GM19351 (cell line): ENCODE data around the gene NEO1.
"Not testable (repeated sequence)": the region's sequence is repeated elsewhere in the genome, so short reads cannot be mapped to it uniquely, and the experiment has no call there.

Experiments
- ATAC-seq: cut with Tn5 transposase; IDR thresholded peaks from one replicate; pipeline ENCODE4 v1.9.1; 2021; ENCODE audit warnings: mild to moderate bottlenecking, moderate library complexity; ENCODE audit not compliant: unreplicated experiment

The NEO1 gene

DNA sequence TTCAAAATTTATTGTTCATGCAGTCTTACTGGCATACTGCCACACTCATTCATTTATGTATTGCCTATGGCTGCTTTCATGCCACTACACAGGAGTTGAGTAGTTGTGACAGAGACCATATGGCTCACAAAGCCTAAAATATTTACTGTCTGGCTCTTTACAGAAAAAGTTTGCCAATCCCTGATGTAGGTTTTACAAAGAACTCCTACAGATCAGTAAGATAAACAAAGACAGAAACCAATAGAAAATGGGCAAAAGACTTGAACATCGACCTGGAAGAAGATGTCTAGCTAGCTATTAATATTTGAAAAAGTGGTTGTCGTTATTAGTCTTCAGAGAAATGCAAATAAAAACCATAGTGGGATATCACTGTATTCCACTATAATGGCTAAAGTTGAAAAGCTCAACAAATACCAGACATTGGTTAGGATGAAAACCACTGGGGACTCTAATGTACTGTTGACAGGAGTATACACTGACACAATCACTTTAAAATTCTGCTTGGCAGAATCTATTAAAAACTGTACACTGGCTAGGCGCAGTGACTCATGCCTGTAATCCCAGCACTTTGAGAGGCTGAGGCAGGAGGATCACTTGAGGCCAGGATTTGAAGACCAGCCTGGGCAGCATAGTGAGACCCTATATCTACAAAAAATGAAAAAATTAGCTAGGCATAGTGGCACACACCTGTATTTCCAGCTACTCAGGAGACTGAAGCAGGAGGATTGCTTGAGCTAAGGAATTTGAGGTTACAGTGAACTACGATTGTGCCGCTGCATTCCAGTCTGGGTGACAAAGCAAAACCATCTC, 87.7 kb downstream of the NEO1 start:
- no peak for ATAC-seq

DNA sequence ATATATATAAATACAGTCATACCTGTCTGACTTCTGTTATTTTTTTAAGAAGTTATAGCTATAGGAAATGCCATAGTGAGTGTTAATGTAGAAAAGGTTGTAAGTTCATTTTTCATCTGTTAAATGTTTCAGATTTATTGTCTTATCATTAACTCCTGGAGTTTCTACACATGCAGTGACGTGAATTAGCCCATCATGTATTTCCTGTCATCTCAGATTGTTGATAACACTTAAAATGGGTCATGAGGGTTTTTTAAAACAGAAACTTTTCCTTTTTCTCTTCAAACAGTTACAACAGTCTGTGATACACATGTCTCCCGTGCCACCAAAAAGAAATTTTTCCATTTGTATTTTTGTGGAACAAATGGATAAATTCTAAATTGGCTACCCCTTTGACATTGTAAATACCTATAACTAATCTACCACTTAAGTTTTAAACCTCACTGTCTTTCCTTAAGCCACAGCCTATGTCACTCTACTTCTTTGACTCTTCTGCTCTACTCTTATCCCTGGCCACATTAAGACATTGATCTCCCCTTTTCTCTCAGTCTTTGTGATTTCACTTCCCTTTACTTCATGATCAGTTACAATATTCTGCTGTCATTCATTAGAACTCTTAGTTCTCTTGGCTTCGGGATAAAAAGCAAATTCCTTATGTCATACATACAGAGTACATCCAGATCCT, 89.1 kb downstream of the NEO1 start:
- no peak for ATAC-seq

DNA sequence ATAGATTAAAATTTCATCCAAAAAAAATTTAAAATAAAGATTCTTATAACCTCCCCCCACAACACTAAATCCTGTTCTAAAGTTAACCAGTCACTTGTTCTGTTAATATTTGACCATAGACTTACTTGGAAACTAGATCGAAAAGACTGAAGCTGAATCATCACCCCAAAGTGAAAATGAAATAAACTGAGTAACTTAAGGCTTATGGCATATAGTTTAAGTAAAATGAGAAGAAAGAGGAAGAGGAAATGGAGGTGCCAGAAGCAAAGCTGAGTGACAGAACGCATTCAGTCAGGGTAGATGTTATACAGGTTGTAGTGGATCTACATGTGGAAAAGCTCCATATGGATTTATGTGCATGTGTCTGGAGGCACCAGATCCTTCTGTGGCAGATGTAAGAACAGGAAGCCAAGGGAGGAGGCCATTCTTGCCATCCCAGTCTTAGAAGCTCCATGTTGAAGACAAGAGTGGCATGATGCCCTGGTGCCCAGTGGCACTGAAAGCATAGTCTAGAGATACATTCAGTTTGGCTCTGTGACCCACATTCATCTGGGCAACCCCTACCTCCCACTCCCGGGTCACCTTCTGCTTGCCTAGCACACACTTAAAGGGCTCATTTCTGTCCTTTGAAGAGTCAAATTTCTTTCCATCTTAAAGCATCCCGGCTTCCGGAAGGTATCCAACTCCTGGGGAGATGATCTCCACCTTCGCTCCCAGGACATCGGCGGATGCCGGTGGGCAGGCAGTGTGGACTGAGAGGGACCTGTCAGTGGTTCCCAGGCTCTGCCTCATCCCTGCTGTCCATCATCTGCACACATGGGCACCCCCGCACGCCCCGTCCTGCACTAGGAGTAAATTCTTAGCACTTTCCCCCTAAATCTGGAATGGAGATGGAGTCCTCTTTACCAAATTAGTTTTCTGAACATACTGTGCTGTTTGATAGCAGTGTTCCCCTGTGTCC, 90.8 kb downstream of the NEO1 start:
- no peak for ATAC-seq

DNA sequence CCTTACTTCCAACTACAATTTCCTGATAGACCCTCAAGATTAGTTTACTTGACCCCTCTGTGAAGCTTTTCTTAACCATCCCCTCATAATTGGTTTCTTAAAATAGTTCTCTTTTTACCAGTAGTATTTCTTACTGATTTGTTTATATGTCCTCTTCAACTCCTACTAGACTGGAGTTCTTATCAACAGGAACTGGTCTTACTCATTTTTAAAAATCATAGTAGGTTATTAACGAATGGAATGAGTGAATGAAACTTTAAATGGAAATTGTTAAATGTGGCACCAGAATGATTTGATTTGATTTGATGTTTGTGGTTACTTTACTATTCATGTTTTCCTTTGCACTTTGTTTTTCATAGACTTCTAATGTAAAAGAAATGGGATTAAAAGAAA, 91.5 kb downstream of the NEO1 start:
- no peak for ATAC-seq

DNA sequence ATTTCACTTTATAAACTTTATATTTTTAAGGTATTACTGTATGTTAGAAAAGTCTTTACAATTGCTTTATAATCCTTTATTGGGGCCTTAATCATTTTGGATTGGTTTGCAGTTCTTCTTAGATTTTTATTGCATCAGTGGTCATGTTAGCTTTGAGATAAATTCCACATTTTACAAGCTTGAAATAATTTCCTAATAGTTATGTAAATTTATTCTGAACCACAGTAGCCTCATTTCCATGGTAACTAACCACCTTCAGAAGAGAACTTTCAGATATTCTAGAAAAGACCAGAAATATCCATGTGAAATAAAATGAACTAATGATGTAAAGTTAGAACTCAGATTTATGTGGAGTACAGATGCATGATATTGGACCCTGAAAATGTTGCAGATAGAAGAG, 94.2 kb downstream of the NEO1 start:
- no peak for ATAC-seq

DNA sequence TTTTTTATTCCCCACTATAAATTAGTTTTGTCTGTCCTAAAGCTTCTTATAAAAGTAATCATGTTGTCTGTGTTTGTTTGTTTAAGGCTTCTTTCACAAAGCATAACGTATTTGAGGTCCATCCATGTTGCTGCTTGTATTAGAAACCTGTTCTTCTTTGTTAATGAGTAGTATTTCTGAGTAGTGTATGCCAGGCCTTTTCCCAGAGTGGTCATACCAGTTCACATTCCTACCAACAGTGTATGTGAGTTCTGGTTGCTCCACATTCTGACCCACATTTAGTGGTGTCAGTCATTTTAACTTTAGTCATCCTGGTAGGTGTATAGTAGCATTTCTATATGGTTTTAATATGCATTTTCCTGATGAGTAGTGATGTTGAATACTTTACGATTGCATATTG, 98.6 kb downstream of the NEO1 start:
- ATAC-seq, result no peak

DNA sequence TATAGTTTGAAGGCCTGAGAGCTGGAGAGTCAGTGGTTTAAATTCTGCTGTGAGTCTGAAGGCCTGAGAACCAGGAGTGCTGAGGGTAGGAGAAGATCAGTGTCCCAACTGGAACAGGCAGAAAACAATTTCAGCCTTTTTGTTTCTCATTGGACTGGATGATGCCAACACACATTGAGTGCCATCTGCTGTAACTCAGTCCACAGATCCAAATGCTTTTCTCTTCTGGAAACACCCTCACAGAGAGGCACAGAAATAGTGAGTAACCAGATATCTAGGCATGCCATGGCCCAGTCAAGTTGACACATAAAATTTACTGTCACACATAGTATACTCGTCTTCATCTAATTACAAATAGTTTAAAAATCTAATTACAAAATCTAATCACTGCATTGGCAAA, 100.8 kb downstream of the NEO1 start:
- no peak for ATAC-seq

DNA sequence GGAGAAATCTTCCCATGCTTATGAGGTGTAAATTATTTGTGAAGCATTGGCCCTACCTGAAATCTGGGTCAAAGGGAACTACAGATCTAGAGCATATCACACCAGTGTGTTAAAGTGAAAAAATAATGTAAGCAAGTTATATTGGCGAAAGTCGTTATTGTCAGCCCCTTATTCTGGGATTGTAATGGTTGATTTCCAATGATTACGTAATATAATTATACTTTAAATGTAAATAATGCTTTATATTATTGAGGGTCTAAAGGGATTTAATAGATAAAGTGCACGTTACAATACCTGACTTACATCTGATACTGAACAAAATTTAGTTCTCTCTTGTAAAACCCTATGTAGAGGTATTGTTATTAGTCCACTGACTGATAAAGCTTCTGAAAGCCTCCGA, 101.2 kb downstream of the NEO1 start:
- no peak for ATAC-seq

DNA sequence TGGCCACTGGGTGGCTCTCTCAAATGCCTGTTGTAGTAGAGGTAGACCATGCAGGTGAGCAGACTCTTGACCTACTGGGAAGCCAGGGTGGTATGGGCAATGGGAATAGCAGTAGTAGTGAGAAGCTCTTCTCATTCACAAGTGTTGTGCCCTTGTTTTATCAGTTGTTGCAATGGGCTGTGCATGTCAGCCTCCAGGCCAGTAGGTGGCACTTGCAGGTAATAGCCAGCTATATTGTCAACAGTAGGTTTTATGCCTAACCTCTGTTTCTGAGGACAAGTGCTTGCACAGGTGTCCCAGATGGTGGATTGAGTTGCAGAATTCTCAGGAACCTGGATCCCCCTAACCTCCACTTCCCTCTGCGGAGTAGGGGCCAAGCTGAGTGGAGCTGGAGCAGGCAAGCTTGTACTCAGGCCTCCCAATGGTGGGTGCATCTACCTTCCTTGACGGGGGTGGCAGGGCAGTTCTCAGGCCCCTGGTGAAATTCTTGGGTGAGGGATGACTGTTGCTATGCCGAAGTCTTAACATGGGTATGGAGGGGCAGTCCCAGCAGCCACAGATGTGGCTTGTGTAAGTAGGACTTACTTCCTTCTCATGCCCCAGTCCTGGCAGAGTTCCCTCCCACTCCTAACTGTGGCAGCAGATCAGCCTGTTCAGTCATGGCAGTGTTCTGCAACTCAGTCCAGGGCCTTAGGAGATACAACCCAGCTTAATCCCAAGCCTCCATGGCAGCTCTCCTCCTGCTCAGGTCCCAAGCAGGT, 104.3 kb downstream of the NEO1 start:
- no peak for ATAC-seq

DNA sequence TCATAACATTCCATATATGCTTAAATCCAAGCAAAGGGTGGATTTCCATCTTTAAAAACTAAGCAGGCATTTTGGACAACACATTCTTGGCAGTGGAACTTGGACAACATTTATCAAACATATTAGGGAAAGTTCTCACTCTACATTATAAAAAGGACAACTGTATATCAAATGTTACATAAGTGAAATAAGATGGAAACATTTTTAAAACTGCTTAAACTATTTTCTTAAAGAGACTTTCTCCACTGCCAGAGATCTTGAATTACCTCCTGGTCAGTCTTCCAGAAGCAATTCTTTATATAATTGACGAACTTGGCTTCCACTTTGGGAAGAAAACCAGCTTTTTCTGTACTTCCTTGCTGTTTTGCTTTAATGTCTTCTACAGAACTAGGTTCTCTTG, 109.3 kb downstream of the NEO1 start:
- no peak for ATAC-seq

DNA sequence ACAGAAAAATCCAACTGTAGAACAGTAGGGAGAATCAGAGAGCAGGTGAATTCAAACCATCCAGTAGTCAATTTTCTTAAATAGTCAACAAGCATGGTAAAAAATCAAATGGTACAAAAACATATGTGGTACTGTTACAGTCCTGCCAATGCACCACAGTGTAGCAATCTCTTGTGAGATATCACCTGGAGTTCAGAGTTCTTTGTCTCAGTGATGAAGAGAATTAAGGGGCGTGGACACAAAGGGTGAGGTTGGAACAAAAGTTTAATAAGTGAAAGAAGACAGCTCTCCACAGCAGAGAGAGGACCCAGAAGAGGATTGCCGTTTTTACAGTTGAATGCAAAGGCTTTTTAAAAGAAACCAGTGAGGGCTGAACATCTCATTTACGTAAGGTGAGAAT, 113.2 kb downstream of the NEO1 start:
- no peak for ATAC-seq

DNA sequence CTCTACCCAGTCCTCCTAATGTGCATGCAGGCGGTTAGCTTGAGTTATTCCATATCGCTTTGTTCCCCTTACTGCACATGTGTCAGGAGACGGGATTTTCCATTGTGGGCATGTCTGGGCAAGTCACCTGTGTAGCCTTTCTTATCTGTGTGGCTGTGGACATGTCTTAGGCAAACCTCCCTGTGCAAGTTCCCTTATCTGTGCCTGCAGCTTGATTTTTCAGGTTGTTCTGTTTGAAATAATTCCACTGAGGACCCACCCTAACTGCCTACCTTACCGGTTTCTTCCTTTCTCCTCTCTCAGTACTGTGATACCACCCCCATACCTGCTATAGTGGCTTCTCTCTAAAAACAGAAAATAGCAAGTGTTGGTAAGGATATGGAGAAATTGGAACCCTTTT, 113.6 kb downstream of the NEO1 start:
- no peak for ATAC-seq

DNA sequence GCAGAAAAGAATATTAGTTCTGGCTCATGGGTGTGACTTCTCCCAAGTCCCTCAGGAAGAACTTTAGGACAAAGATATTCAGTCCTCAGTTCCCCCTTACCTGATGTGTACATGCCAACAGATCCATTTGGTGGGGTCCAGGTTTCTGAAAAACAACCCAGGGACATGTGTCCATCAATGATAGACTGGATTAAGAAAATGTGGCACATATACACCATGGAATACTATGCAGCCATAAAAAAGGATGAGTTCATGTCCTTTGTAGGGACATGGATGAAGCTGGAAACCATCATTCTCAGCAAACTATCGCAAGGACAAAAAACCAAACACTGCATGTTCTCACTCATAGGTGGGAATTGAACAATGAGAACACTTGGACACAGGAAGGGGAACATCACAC, 114.4 kb downstream of the NEO1 start:
- ATAC-seq, result not testable (repeated sequence)

DNA sequence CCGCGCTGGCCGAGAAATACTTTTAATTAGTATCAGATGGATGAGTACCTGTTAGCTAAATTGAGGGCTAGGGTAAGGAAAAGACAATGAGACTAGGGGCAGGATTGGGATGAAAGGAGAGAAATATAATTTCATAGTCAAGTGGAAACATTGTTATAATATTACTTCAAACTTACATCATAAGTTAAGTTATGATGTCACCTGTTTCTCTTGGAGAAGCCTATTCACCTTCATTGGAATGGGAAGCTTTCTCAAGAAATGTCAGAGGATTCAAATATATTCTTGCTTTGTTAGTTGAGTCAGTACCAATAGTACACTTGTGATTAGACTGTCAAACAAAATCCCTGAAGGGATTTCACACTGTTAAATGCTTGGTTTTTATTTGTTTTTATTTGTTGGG, 116.2 kb downstream of the NEO1 start:
- ATAC-seq, result no peak

DNA sequence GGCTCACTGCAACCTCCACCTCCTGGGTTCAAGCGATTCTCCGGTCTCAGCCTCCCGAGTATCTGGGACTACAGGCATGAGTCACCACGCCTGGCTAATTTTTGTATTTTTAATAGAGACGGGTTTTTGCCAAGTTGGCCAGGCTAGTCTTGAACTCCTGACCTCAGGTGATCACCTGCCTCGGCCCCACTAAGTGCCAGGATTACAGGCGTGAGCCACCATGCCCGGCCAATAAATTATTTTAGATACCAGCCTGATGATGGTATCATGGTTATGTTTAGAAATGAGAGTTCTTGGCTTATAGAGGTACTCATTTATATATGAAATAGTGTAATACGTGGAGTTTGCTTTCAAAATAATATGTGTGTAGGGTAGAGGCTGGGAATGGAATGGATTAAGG, 119.4 kb downstream of the NEO1 start:
- no peak for ATAC-seq

DNA sequence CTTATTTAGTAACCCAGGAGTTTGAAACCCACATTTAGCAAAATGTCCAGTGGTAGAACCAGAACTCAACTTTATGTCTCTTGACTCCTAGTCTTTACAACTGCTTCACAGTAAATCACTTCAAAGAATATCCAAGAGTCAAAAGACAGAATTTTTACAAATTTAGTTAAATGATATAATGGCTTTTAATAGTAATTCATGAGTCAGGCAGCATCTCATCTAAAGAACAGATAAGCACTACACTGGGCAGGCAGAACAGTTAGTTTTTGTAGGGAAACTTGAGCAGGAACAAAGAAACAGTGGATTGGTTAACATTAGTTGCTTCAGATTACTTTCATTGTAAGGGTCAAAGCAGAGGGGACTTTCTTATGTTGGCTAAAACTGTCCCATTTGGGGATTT, 120.2 kb downstream of the NEO1 start:
- ATAC-seq, result no peak

DNA sequence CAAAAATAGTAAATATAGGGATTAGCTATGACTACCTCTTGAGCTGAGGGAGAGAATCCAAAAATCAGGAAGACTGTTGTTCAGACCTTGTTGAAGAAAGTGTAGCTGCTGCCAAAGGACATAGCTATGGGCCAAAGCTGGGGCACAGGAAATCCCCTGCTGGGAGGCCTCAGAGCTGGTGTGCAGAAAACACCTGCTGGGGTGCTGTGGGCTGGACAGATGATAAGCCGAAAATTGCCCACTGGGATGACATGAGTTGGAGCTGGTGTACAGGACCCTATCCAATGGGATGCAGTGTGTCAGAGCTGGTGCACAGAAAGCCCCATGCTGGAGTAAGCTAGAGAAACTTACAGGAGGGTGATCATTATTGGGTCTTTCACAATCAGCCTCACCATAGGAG, 121.9 kb downstream of the NEO1 start:
- ATAC-seq, result no peak

DNA sequence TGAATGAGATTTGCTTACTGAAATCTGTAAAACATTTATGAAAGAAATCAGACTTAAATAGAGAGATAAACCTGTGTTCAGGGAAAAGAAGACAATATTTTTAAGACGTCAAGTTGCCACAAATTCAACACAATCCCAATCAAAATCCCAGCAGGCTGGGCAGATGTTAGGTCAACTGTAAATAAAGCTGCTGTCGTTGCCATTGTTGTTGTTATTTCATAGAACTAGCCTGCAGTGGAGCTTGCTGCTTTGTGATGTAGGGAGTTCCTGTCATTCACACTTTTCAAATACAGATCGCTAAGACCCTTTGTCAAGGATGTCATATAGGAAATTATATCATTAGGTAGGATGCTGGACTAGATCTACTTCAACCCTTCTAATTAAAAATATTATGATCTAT, 123.1 kb downstream of the NEO1 start:
- ATAC-seq, result no peak

DNA sequence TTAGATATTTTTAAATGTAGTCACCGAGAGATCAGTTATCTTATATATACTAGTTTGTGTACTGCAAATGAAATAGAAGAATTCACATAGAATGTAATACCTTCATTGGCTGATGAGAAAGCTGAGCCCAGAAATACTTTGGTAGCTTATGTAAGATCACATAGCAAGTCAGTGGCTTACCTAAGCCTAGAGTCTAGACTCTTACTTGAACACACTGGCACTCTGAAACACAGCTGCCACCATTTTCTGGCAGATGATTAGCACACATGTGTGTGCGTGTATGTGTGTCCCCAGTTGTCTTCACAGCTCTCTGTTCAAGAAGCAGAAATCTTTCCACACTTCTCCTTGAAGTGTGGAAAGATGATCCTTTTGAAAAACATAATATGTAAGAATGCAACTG, 124.3 kb downstream of the NEO1 start:
- no peak for ATAC-seq

DNA sequence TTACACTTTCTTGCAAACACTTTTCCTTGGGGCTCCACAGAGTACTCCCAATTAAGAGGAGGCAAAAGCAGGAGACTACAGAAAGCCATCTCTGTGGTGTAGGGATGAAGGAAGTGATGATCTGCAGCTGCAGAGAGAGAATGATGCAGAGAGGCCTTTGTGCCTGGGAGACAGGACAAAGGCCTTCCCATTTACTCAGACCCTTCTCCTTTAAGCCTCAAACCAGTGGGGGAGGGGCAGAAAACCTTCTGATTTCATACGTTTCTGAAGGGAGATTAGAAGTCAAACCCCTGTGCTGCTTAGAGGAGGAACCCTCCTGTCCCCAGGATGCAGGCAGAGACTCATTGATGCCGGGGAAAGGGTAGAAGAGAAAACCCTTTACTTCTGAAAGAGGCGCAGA, 130.8 kb downstream of the NEO1 start:
- no peak for ATAC-seq

DNA sequence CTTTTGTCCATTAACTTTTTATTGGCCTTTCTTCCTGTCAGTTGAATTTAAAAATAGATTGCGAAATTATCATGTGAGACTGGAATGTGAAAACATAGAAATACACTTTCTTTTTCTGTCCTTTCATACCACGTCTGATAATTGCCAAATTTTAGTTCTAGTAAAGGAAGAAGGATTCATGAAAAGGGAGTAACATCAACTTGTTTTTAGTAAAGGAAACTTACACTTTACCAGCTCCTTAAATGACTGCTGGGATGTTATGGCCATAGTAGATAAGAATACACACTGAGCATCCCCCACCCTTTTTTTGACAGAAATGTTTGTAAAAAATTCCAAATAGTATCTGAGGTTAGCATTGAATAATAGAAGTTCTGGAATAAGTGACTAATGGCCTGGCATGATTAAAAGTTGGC, 137.9 kb downstream of the NEO1 start:
- ATAC-seq, result no peak
